C4-2B (cell line): ENCODE measurements around the gene LGALS7B.
"Not testable (repeated sequence)": the region's sequence is repeated elsewhere in the genome, so short reads cannot be mapped to it uniquely, and the experiment has no call there.

Source experiments
- H3K27ac ChIP-seq: fragments of 450-650 bp; 2 replicates; pipeline ENCODE4 v1.5.1; 2017
- CTCF ChIP-seq: fragments of 450-650 bp; conservative IDR thresholded peaks from 2 replicates; pipeline ENCODE4 v1.5.1; 2017; ENCODE audit warnings: mild to moderate bottlenecking
- ZFX ChIP-seq: fragments of 450-650 bp; IDR thresholded peaks from 2 replicates; pipeline ENCODE4 v1.6.1; 2017

Gene LGALS7B

GRCh38 chr19:38786572-38787265 is 2.3 kb upstream of the LGALS7B start:
- TF ChIP-seq CTCF (no peak), ZFX (no peak)
- no peak overlapping the region for H3K27ac ChIP-seq

- H3K27ac ChIP-seq = not testable (repeated sequence)
Observed at GRCh38 chr19:38790507-38791403, 1.8 kb downstream of the LGALS7B start.

GRCh38 chr19:38791451-38792064 is 2.6 kb downstream of the LGALS7B start:
- H3K27ac ChIP-seq = not testable (repeated sequence)

- no peak for TF ChIP-seq ZFX
- TF ChIP-seq CTCF = no peak
- H3K27ac ChIP-seq = no peak overlapping the region
Observed at GRCh38 chr19:38792250-38793111, 3.5 kb downstream of the LGALS7B start.

- no peak overlapping the region for H3K27ac ChIP-seq
- no peak for TF ChIP-seq CTCF
- no peak for TF ChIP-seq ZFX
Observed at GRCh38 chr19:38793177-38793576, 4.2 kb downstream of the LGALS7B start.

- H3K27ac ChIP-seq = no peak overlapping the region
- TF ChIP-seq ZFX = no peak
- TF ChIP-seq CTCF = no peak
Observed at GRCh38 chr19:38793671-38794070, 4.7 kb downstream of the LGALS7B start.

GRCh38 chr19:38795549-38795948 is 6.5 kb downstream of the LGALS7B start:
- TF ChIP-seq CTCF (no peak), ZFX (no peak)
- H3K27ac ChIP-seq = no peak overlapping the region

GRCh38 chr19:38796154-38796553 is 7.2 kb downstream of the LGALS7B start:
- TF ChIP-seq CTCF (no peak), ZFX (no peak)
- no peak overlapping the region for H3K27ac ChIP-seq

- H3K27ac ChIP-seq = not testable (repeated sequence)
Observed at GRCh38 chr19:38797781-38798180, 8.8 kb downstream of the LGALS7B start.
